Endodermal cell (in vitro differentiated cells): ENCODE results near the gene MAB21L1. TPM values are rescaled to one million over a fixed set of nuclear protein-coding genes. Genes with fewer than 3 reads are reported as not detected.

Experiments used
- DNase-seq: peaks from one replicate; pipeline ENCODE4 v3.0.0-alpha.2; 2017
- H3K27ac ChIP-seq: 2 replicates; pipeline ENCODE4 v1.5.1; 2013; ENCODE audit warnings: mild to moderate bottlenecking, low read depth, low read length, moderate library complexity
- H3K27me3 ChIP-seq: 2 replicates; pipeline ENCODE4 v1.6.1; 2013; ENCODE audit warnings: mild to moderate bottlenecking, low read length, moderate library complexity; ENCODE audit not compliant: insufficient read depth, control insufficient read depth, poor library complexity, severe bottlenecking
- H3K36me3 ChIP-seq: 2 replicates; pipeline ENCODE4 v1.7.0; 2013; ENCODE audit warnings: mild to moderate bottlenecking, low read length, moderate library complexity; ENCODE audit not compliant: control insufficient read depth, insufficient read depth
- H3K4me1 ChIP-seq: one replicate; pipeline ENCODE4 v1.7.0; 2013; ENCODE audit warnings: low read length; ENCODE audit not compliant: control insufficient read depth, insufficient read depth
- H3K4me3 ChIP-seq: 2 replicates; pipeline ENCODE4 v1.5.1; 2013; ENCODE audit warnings: mild to moderate bottlenecking, low read length, moderate library complexity
- H3K9ac ChIP-seq: 2 replicates; pipeline ENCODE4 v1.6.1; 2013; ENCODE audit warnings: mild to moderate bottlenecking, low read length, moderate library complexity; ENCODE audit not compliant: poor library complexity, severe bottlenecking; ENCODE audit errors: extremely low read depth
- H3K9me3 ChIP-seq: 2 replicates; pipeline ENCODE4 v1.6.1; 2013; ENCODE audit warnings: mild to moderate bottlenecking, low read length, moderate library complexity; ENCODE audit not compliant: control insufficient read depth
- H3K27ac Mint-ChIP-seq: 2 replicates; pipeline ENCODE4 v1.8.0; 2020; ENCODE audit warnings: mixed read lengths
- H3K27me3 Mint-ChIP-seq: 2 replicates; pipeline ENCODE4 v1.8.0; 2021; ENCODE audit warnings: mild to moderate bottlenecking, mixed read lengths; ENCODE audit not compliant: insufficient read depth
- H3K36me3 Mint-ChIP-seq: 2 replicates; pipeline ENCODE4 v1.8.0; 2020; ENCODE audit warnings: low read depth, mixed read lengths
- H3K4me1 Mint-ChIP-seq: 2 replicates; pipeline ENCODE4 v1.8.0; 2020; ENCODE audit warnings: mixed read lengths
- H3K4me3 Mint-ChIP-seq: 2 replicates; pipeline ENCODE4 v1.8.0; 2020; ENCODE audit warnings: mild to moderate bottlenecking, moderate library complexity, mixed read lengths
- H3K9me3 Mint-ChIP-seq: 2 replicates; pipeline ENCODE4 v1.8.0; 2020; ENCODE audit warnings: mild to moderate bottlenecking, mixed read lengths
- CTCF ChIP-seq: fragments of 200-600 bp; sonication (generic); conservative IDR thresholded peaks from 2 replicates; pipeline ENCODE4 v1.5.0; 2021; ENCODE audit warnings: antibody characterized with exemption, mild to moderate bottlenecking
- WGBS, 2 experiments: methylation state at CpG; one replicate each; pipeline versions ENCODE4 v1.1.5 to v1.1.7; 2013; ENCODE audit warnings: missing lambda C conversion rate in 2 of 2, mixed read lengths in 1 of 2; ENCODE audit not compliant: insufficient coverage in 1 of 2, insufficient read length in 1 of 2; 5-methylcytosine and 5-hydroxymethylcytosine counted together
- total RNA-seq, 2 donors: library from RNA; stranded (reverse); fragmentation: NEBNext Ultra II Directional in 1 of 2; extraction: Animal tissue kit (Norgen Biotek cat#: 25700) in 1 of 2; gene quantifications; 2 replicates in 1 of 2; 3 replicates in 1 of 2; pipeline ENCODE4 v1.2.1, GENCODE V29; 2021

Gene MAB21L1
- total RNA-seq, 2 donors from 2014 or later = 0.09 TPM; not detected in 1

- no peak overlapping the region for H3K4me3 Mint-ChIP-seq
- H3K36me3 Mint-ChIP-seq = no peaks in the 10 kb centered on the region
- no peak overlapping the region for H3K27ac Mint-ChIP-seq
These were observed 8.9 kb upstream of the MAB21L1 start for GRCh38 chr13:35485424-35485823.

GRCh38 chr13:35484384-35484783, 7.9 kb upstream of the MAB21L1 start:
- WGBS, 2 experiments = 95% methylated on average over 2 of the region's 2 CpGs; no CpG with 5 or more reads in 1 of the 2 experiments
- Histone ChIP-seq H3K9ac (no peak overlapping the region), H3K4me3 (no peak overlapping the region), H3K27me3 (peaks cover 24% of the 10 kb centered on the region), H3K27ac (no peak overlapping the region), H3K36me3 (no peaks in the 10 kb centered on the region), H3K4me1 (no peaks in the 10 kb centered on the region), H3K9me3 (no peaks in the 10 kb centered on the region)
- Mint-ChIP-seq H3K9me3 (no peaks in the 10 kb centered on the region), H3K27ac (no peak overlapping the region), H3K4me3 (no peak overlapping the region), H3K36me3 (no peaks in the 10 kb centered on the region), H3K4me1 (peaks cover 2% of the 10 kb centered on the region), H3K27me3 (peaks cover 16% of the 10 kb centered on the region)
- DNase-seq = no peak
- no peak for TF ChIP-seq CTCF

More at GRCh38 chr13:35485424-35485823, 8.9 kb upstream of the MAB21L1 start:
- WGBS, 2 experiments = 92 to 100% methylated on average over 1 to 3 of the region's 3 CpGs
- no peaks in the 10 kb centered on the region for H3K9me3 Mint-ChIP-seq
- Histone ChIP-seq H3K27ac (no peak overlapping the region), H3K36me3 (no peaks in the 10 kb centered on the region), H3K9ac (no peak overlapping the region), H3K27me3 (peaks cover 13% of the 10 kb centered on the region), H3K9me3 (no peaks in the 10 kb centered on the region), H3K4me3 (no peak overlapping the region), H3K4me1 (no peaks in the 10 kb centered on the region)
- no peaks in the 10 kb centered on the region for H3K4me1 Mint-ChIP-seq
- peaks cover 7% of the 10 kb centered on the region for H3K27me3 Mint-ChIP-seq
- DNase-seq = no peak
- no peak for TF ChIP-seq CTCF

- peaks cover 30% of the 10 kb centered on the region for H3K27me3 ChIP-seq
- no peaks in the 10 kb centered on the region for H3K9me3 ChIP-seq
- H3K27ac Mint-ChIP-seq = no peak overlapping the region
- WGBS, 2 experiments = 100% methylated on average over 1 to 2 of the region's 3 CpGs
- no peaks in the 10 kb centered on the region for H3K4me1 ChIP-seq
- H3K27me3 Mint-ChIP-seq = peaks cover 22% of the 10 kb centered on the region
- no peak overlapping the region for H3K9ac ChIP-seq
- no peak for TF ChIP-seq CTCF
- no peaks in the 10 kb centered on the region for H3K9me3 Mint-ChIP-seq
- DNase-seq = no peak
- H3K4me3 Mint-ChIP-seq = no peak overlapping the region
- no peak overlapping the region for H3K4me3 ChIP-seq
- H3K4me1 Mint-ChIP-seq = peaks cover 8% of the 10 kb centered on the region
- H3K27ac ChIP-seq = no peak overlapping the region
- no peaks in the 10 kb centered on the region for H3K36me3 Mint-ChIP-seq
- no peaks in the 10 kb centered on the region for H3K36me3 ChIP-seq
These were observed 7.3 kb upstream of the MAB21L1 start for GRCh38 chr13:35483761-35484160.
